Smooth muscle cell (in vitro differentiated cells): ENCODE measurements around the gene MEFV. TPM values are rescaled to one million over a fixed set of nuclear protein-coding genes. Genes with fewer than 3 reads are reported as not detected.
"Not testable (repeated sequence)": the region's sequence is repeated elsewhere in the genome, so short reads cannot be mapped to it uniquely, and the experiment has no call there.

Experiments used
- DNase-seq: peaks from one replicate; lab custom pipeline; 2025; ENCODE audit not compliant: unreplicated experiment; lab: John Stamatoyannopoulos, UW
- H2AFZ ChIP-seq: fragments of 200-600 bp; sonication (generic); 2 replicates; pipeline ENCODE4 v1.6.0; 2016; ENCODE audit warnings: antibody characterized with exemption, low read depth, mild to moderate bottlenecking
- H3F3A ChIP-seq: fragments of 200-600 bp; sonication (generic); 2 replicates; pipeline ENCODE4 v1.6.0; 2017; ENCODE audit warnings: antibody characterized with exemption, low read depth
- H3K27ac ChIP-seq: fragments of 200-600 bp; sonication (generic); 2 replicates; pipeline ENCODE4 v1.5.1; 2016; ENCODE audit warnings: low read depth, mild to moderate bottlenecking
- H3K27me3 ChIP-seq: fragments of 200-600 bp; sonication (generic); 2 replicates; pipeline ENCODE4 v1.6.1; 2016; ENCODE audit warnings: low read depth, mild to moderate bottlenecking
- H3K36me3 ChIP-seq: fragments of 200-600 bp; sonication (generic); 2 replicates; pipeline ENCODE4 v1.5.1; 2016; ENCODE audit warnings: low read depth
- H3K4me1 ChIP-seq: fragments of 200-600 bp; sonication (generic); 2 replicates; pipeline ENCODE4 v1.5.1; 2016; ENCODE audit warnings: low read depth
- H3K4me2 ChIP-seq: fragments of 200-600 bp; sonication (generic); 2 replicates; pipeline ENCODE4 v1.6.0; 2016; ENCODE audit warnings: mild to moderate bottlenecking
- H3K4me3 ChIP-seq: fragments of 200-600 bp; sonication (generic); 2 replicates; pipeline ENCODE4 v1.5.1; 2016; ENCODE audit warnings: mild to moderate bottlenecking
- H3K79me2 ChIP-seq: fragments of 200-600 bp; sonication (generic); 2 replicates; pipeline ENCODE4 v1.6.0; 2016; ENCODE audit warnings: low read depth, mild to moderate bottlenecking
- H3K9ac ChIP-seq: fragments of 200-600 bp; sonication (generic); 2 replicates; pipeline ENCODE4 v1.6.0; 2016; ENCODE audit warnings: low read depth
- H3K9me3 ChIP-seq: fragments of 200-600 bp; sonication (generic); replicated peaks from 2 replicates; pipeline ENCODE4 v1.5.1; 2016; ENCODE audit warnings: low read depth
- H4K20me1 ChIP-seq: fragments of 200-600 bp; sonication (generic); 2 replicates; pipeline ENCODE4 v1.6.0; 2016; ENCODE audit warnings: low read depth
- CTCF ChIP-seq: fragments of 200-600 bp; sonication (generic); IDR thresholded peaks from 2 replicates; pipeline ENCODE4 v1.5.1; 2017; ENCODE audit warnings: borderline replicate concordance, mild to moderate bottlenecking, antibody characterized with exemption; ENCODE audit not compliant: insufficient read depth, poor library complexity, severe bottlenecking
- WGBS: methylation state at CpG from one replicate; pipeline ENCODE4 v1.1.7; 2016; ENCODE audit warnings: low lambda C conversion rate; 5-methylcytosine and 5-hydroxymethylcytosine counted together
- polyA plus RNA-seq: library from polyadenylated mRNA; unstranded; fragments of >200 nt; fragmentation: Nextera tagmentation; extraction: Ambion mirVana; gene quantifications from 2 replicates; pipeline ENCODE4 v1.2.1, GENCODE V29; 2016
- total RNA-seq: library from RNA; depleted of rRNA; stranded (reverse); fragments of >200 nt; gene quantifications from 2 replicates; pipeline ENCODE4 v1.2.3, GENCODE V29; 2014

Gene MEFV
- total and polyA plus RNA-seq, 2 experiments from 2014 or later = not detected

- H3K9ac ChIP-seq = no peak overlapping the region
- H3K79me2 ChIP-seq = no peaks in the 10 kb centered on the region
- H2AFZ ChIP-seq = no peak overlapping the region
- no peaks in the 10 kb centered on the region for H4K20me1 ChIP-seq
- H3K27ac ChIP-seq = no peak overlapping the region
- TF ChIP-seq CTCF = no peak
- H3K4me2 ChIP-seq = no peak overlapping the region
- WGBS = 86% methylated on average over 19 of the region's 19 CpGs
- H3K27me3 ChIP-seq = no peaks in the 10 kb centered on the region
- H3K9me3 ChIP-seq = no peaks in the 10 kb centered on the region
- H3K4me3 ChIP-seq = no peak overlapping the region
- DNase-seq = no peak
- H3K4me1 ChIP-seq = no peaks in the 10 kb centered on the region
- H3K36me3 ChIP-seq = no peaks in the 10 kb centered on the region
- H3F3A ChIP-seq = no peaks in the 10 kb centered on the region
These were observed 49.1 kb downstream of the MEFV start for GRCh38 chr16:3207086-3207953.

GRCh38 chr16:3205939-3206338 lies 50.5 kb downstream of the MEFV start:
- not testable (repeated sequence) for H3K4me1 ChIP-seq, H2AFZ ChIP-seq, DNase-seq, H3K79me2 ChIP-seq, H4K20me1 ChIP-seq, H3K27ac ChIP-seq, H3F3A ChIP-seq, H3K27me3 ChIP-seq, H3K4me3 ChIP-seq, H3K4me2 ChIP-seq, H3K9ac ChIP-seq, H3K36me3 ChIP-seq, H3K9me3 ChIP-seq
- WGBS = 77% methylated on average over 3 of the region's 3 CpGs

GRCh38 chr16:3202903-3203539 lies 53.4 kb downstream of the MEFV start:
- H3K4me2 ChIP-seq = no peak overlapping the region
- no peak overlapping the region for H3K4me3 ChIP-seq
- 78% methylated on average over 6 of the region's 6 CpGs for WGBS
- H2AFZ ChIP-seq = no peak overlapping the region
- H3K9me3 ChIP-seq = no peaks in the 10 kb centered on the region
- H3K79me2 ChIP-seq = no peaks in the 10 kb centered on the region
- H4K20me1 ChIP-seq = no peaks in the 10 kb centered on the region
- H3K36me3 ChIP-seq = no peaks in the 10 kb centered on the region
- H3K27me3 ChIP-seq = no peaks in the 10 kb centered on the region
- H3F3A ChIP-seq = no peaks in the 10 kb centered on the region
- H3K9ac ChIP-seq = no peak overlapping the region
- H3K27ac ChIP-seq = no peak overlapping the region
- TF ChIP-seq CTCF = no peak
- no peak for DNase-seq
- H3K4me1 ChIP-seq = no peaks in the 10 kb centered on the region

- H3K9ac ChIP-seq = no peak overlapping the region
- H4K20me1 ChIP-seq = no peaks in the 10 kb centered on the region
- WGBS = 81% methylated on average over 13 of the region's 13 CpGs
- no peak overlapping the region for H3K27ac ChIP-seq
- no peak for TF ChIP-seq CTCF
- DNase-seq = no peak
- H3K79me2 ChIP-seq = no peaks in the 10 kb centered on the region
- no peak overlapping the region for H3K4me2 ChIP-seq
- no peaks in the 10 kb centered on the region for H3K36me3 ChIP-seq
- H2AFZ ChIP-seq = no peak overlapping the region
- no peaks in the 10 kb centered on the region for H3F3A ChIP-seq
- H3K4me3 ChIP-seq = no peak overlapping the region
- H3K4me1 ChIP-seq = no peaks in the 10 kb centered on the region
- H3K27me3 ChIP-seq = peaks cover 12% of the 10 kb centered on the region
- H3K9me3 ChIP-seq = no peaks in the 10 kb centered on the region
These were observed 57.9 kb downstream of the MEFV start for GRCh38 chr16:3198334-3199072.

GRCh38 chr16:3197694-3198333 lies 58.6 kb downstream of the MEFV start:
- H3K36me3 ChIP-seq, H3K9ac ChIP-seq, H3F3A ChIP-seq, DNase-seq, H4K20me1 ChIP-seq, H3K79me2 ChIP-seq, H3K4me3 ChIP-seq, H3K27ac ChIP-seq, H3K4me1 ChIP-seq, H3K9me3 ChIP-seq, H3K4me2 ChIP-seq, H2AFZ ChIP-seq: not testable (repeated sequence)
- peaks cover 12% of the 10 kb centered on the region for H3K27me3 ChIP-seq
- WGBS = 73% methylated on average over 3 of the region's 3 CpGs
